Measurements from ENCODE around the gene RPS3A. TPM values are rescaled to one million over a fixed set of nuclear protein-coding genes. Genes with fewer than 3 reads are reported as not detected.

Gene RPS3A
- total RNA-seq, 1 experiment from 2014 or later: 2,526 TPM

GRCh38 chr4:151142758-151143157, 43.3 kb downstream of the RPS3A start:
- DNase-seq (ENCODE audit: low read depth in 1 of 2, low spot score in 2 of 2): no peak
- no peak overlapping the region for H3K27ac ChIP-seq
- H3K27me3 ChIP-seq (replicated peaks): no peaks in the 10 kb centered on the region
- no peaks in the 10 kb centered on the region for H3K4me1 ChIP-seq (replicated peaks)
- 0 out of 2 replicates have a peak, but pooled peaks cover 4% of the 10 kb centered on the region for H3K36me3 ChIP-seq
- H3K9me3 ChIP-seq (replicated peaks): no peaks in the 10 kb centered on the region
- no peak overlapping the region for H3K4me3 ChIP-seq

GRCh38 chr4:151143162-151143561, 43.7 kb downstream of the RPS3A start:
- H3K36me3 ChIP-seq: 0 out of 2 replicates have a peak, but pooled peaks cover 4% of the 10 kb centered on the region
- no peaks in the 10 kb centered on the region for H3K27me3 ChIP-seq (replicated peaks)
- H3K4me3 ChIP-seq: no peak overlapping the region
- no peaks in the 10 kb centered on the region for H3K9me3 ChIP-seq (replicated peaks)
- no peak overlapping the region for H3K27ac ChIP-seq
- no peak for DNase-seq (ENCODE audit: low read depth in 1 of 2, low spot score in 2 of 2)
- no peaks in the 10 kb centered on the region for H3K4me1 ChIP-seq (replicated peaks)

GRCh38 chr4:151143811-151144210, 44.4 kb downstream of the RPS3A start:
- H3K27ac ChIP-seq: no peak overlapping the region
- no peak for DNase-seq (ENCODE audit: low read depth in 1 of 2, low spot score in 2 of 2)
- H3K4me3 ChIP-seq: no peak overlapping the region
- H3K36me3 ChIP-seq: 0 out of 2 replicates have a peak, but pooled peaks cover 4% of the 10 kb centered on the region
- no peaks in the 10 kb centered on the region for H3K9me3 ChIP-seq (replicated peaks)
- H3K4me1 ChIP-seq (replicated peaks): no peaks in the 10 kb centered on the region
- H3K27me3 ChIP-seq (replicated peaks): no peaks in the 10 kb centered on the region

GRCh38 chr4:151144329-151145072, 45.1 kb downstream of the RPS3A start:
- Histone ChIP-seq H3K9me3 (replicated peaks) (no peaks in the 10 kb centered on the region), H3K36me3 (0 out of 2 replicates have a peak, but pooled peaks cover 3% of the 10 kb centered on the region), H3K4me3 (no peak overlapping the region), H3K4me1 (replicated peaks) (no peaks in the 10 kb centered on the region), H3K27ac (no peak overlapping the region), H3K27me3 (replicated peaks) (no peaks in the 10 kb centered on the region)
- DNase-seq (ENCODE audit: low read depth in 1 of 2, low spot score in 2 of 2): no peak

- H3K4me3 ChIP-seq: no peak overlapping the region
- H3K9me3 ChIP-seq (replicated peaks): no peaks in the 10 kb centered on the region
- no peaks in the 10 kb centered on the region for H3K27me3 ChIP-seq (replicated peaks)
- no peaks in the 10 kb centered on the region for H3K36me3 ChIP-seq
- no peak overlapping the region for H3K27ac ChIP-seq
- H3K4me1 ChIP-seq (replicated peaks): no peaks in the 10 kb centered on the region
- DNase-seq (ENCODE audit: low read depth in 1 of 2, low spot score in 2 of 2): no peak
Observed at GRCh38 chr4:151147000-151147399, 47.6 kb downstream of the RPS3A start.

GRCh38 chr4:151148261-151148660, 48.8 kb downstream of the RPS3A start:
- H3K27ac ChIP-seq: no peak overlapping the region
- no peak for DNase-seq (ENCODE audit: low read depth in 1 of 2, low spot score in 2 of 2)
- H3K36me3 ChIP-seq: no peaks in the 10 kb centered on the region
- no peaks in the 10 kb centered on the region for H3K4me1 ChIP-seq (replicated peaks)
- H3K27me3 ChIP-seq (replicated peaks): no peaks in the 10 kb centered on the region
- no peak overlapping the region for H3K4me3 ChIP-seq
- H3K9me3 ChIP-seq (replicated peaks): no peaks in the 10 kb centered on the region; the same call in 1 of the 2 replicates

GRCh38 chr4:151150821-151151580, 51.6 kb downstream of the RPS3A start:
- Histone ChIP-seq H3K9me3 (replicated peaks) (no peaks in the 10 kb centered on the region; the same call in 1 of the 2 replicates), H3K27me3 (replicated peaks) (no peaks in the 10 kb centered on the region)

GRCh38 chr4:151152028-151152427, 52.6 kb downstream of the RPS3A start:
- Histone ChIP-seq H3K27ac (no peak overlapping the region), H3K9me3 (replicated peaks) (no peaks in the 10 kb centered on the region; the same call in 1 of the 2 replicates), H3K4me1 (replicated peaks) (no peaks in the 10 kb centered on the region), H3K27me3 (replicated peaks) (no peaks in the 10 kb centered on the region), H3K4me3 (no peak overlapping the region), H3K36me3 (no peaks in the 10 kb centered on the region)
- DNase-seq (ENCODE audit: low read depth in 1 of 2, low spot score in 2 of 2): no peak

More at GRCh38 chr4:151150821-151151580, 51.6 kb downstream of the RPS3A start:
- Histone ChIP-seq H3K4me1 (replicated peaks) (no peaks in the 10 kb centered on the region), H3K4me3 (no peak overlapping the region), H3K27ac (no peak overlapping the region), H3K36me3 (no peaks in the 10 kb centered on the region)
- no peak for DNase-seq (ENCODE audit: low read depth in 1 of 2, low spot score in 2 of 2)

GRCh38 chr4:151153585-151153984, 54.2 kb downstream of the RPS3A start:
- H3K36me3 ChIP-seq: no peaks in the 10 kb centered on the region
- no peaks in the 10 kb centered on the region for H3K4me1 ChIP-seq (replicated peaks)
- H3K27me3 ChIP-seq (replicated peaks): no peaks in the 10 kb centered on the region
- H3K27ac ChIP-seq: no peak overlapping the region
- no peaks in the 10 kb centered on the region; the same call in 1 of the 2 replicates for H3K9me3 ChIP-seq (replicated peaks)
- no peak overlapping the region for H3K4me3 ChIP-seq
- no peak for DNase-seq (ENCODE audit: low read depth in 1 of 2, low spot score in 2 of 2)

Other genes starting within 250 kb of the RPS3A start
- gene LRBA, start 84.3 kb upstream of the RPS3A start, total RNA-seq (2014; rRNA removed; shearing (Covaris generic)): 13.5 and 14.4 TPM in 2 replicates
- not detected in 2 replicates for gene PRSS48, start 177.5 kb downstream of the RPS3A start, total RNA-seq (2014; rRNA removed; shearing (Covaris generic))
- 5.1 and 6.9 TPM in 2 replicates for gene SH3D19, start 226.0 kb downstream of the RPS3A start, total RNA-seq (2014; rRNA removed; shearing (Covaris generic))

All from SJSA1 (cell line).